Measurements from ENCODE around the gene ZNF446.

- TF ChIP-seq CTCF (IDR thresholded peaks at IDR 0.05; ENCODE audit: low read length) (no peak), EZH2 (IDR thresholded peaks at IDR 0.05; ENCODE audit: borderline replicate concordance, low read length) (no peak)
Measured at GRCh38 chr19:58477130-58477529, 978 bp downstream of the ZNF446 start.

Data from OCI-LY1 (cell line).